ENCODE data around the gene OLFML2B.
A peak's percentile ranks its signal among the peaks of the same experiment; 100 is the strongest.
"Not testable (repeated sequence)": the region's sequence is repeated elsewhere in the genome, so short reads cannot be mapped to it uniquely, and the experiment has no call there.

The OLFML2B gene

GRCh38 chr1:162056579-162056978 is 32.9 kb upstream of the OLFML2B start:
- no peak for TF ChIP-seq EZH2phosphoT487 (IDR thresholded peaks at IDR 0.05; ENCODE audit: low read depth)
- no peak for TF ChIP-seq CTCF (IDR thresholded peaks at IDR 0.05; ENCODE audit: low read depth, low read length)
- no peak overlapping the region for H3K27ac ChIP-seq (ENCODE audit: low read length)
- H4K20me1 ChIP-seq (ENCODE audit: insufficient read depth, low read length) = no peaks in the 10 kb centered on the region
- H3K4me1 ChIP-seq (ENCODE audit: low read length) = no peaks in the 10 kb centered on the region
- 0 out of 2 replicates have a peak overlapping the region, but pooled peaks have one; percentile 64 for H2AFZ ChIP-seq (ENCODE audit: low read depth, low read length)
- H3K9ac ChIP-seq (ENCODE audit: low read length) = no peak overlapping the region
- H3K4me2 ChIP-seq (ENCODE audit: low read length) = no peak overlapping the region; the same call in 1 of the 2 replicates
- peaks cover 20% of the 10 kb centered on the region for H3K27me3 ChIP-seq (ENCODE audit: low read depth, low read length)
- no peak overlapping the region for H3K4me3 ChIP-seq (ENCODE audit: low read length)
- H3K79me2 ChIP-seq (ENCODE audit: low read length) = no peaks in the 10 kb centered on the region
- H3K36me3 ChIP-seq (replicated peaks; ENCODE audit: low read depth, low read length) = no peaks in the 10 kb centered on the region
- H3K9me3 ChIP-seq (ENCODE audit: insufficient read depth, low read length) = no peaks in the 10 kb centered on the region

GRCh38 chr1:162056043-162056442 is 32.4 kb upstream of the OLFML2B start:
- Histone ChIP-seq H3K27ac (ENCODE audit: low read length) (no peak overlapping the region), H4K20me1 (ENCODE audit: insufficient read depth, low read length) (no peaks in the 10 kb centered on the region), H3K4me3 (ENCODE audit: low read length) (no peak overlapping the region), H2AFZ (ENCODE audit: low read depth, low read length) (peak overlapping the region; percentile 64; the same call in 1 of the 2 replicates), H3K36me3 (replicated peaks; ENCODE audit: low read depth, low read length) (no peaks in the 10 kb centered on the region), H3K4me1 (ENCODE audit: low read length) (no peaks in the 10 kb centered on the region), H3K4me2 (ENCODE audit: low read length) (peak overlapping the region; percentile 59), H3K9ac (ENCODE audit: low read length) (no peak overlapping the region), H3K79me2 (ENCODE audit: low read length) (no peaks in the 10 kb centered on the region), H3K27me3 (ENCODE audit: low read depth, low read length) (peaks cover 24% of the 10 kb centered on the region), H3K9me3 (ENCODE audit: insufficient read depth, low read length) (no peaks in the 10 kb centered on the region)
- TF ChIP-seq EZH2phosphoT487 (IDR thresholded peaks at IDR 0.05; ENCODE audit: low read depth) = no peak
- TF ChIP-seq CTCF (IDR thresholded peaks at IDR 0.05; ENCODE audit: low read depth, low read length) = peak; percentile 97

- H3K9ac ChIP-seq (ENCODE audit: low read length) = no peak overlapping the region
- no peaks in the 10 kb centered on the region for H3K9me3 ChIP-seq (ENCODE audit: insufficient read depth, low read length)
- H3K4me3 ChIP-seq (ENCODE audit: low read length) = no peak overlapping the region
- TF ChIP-seq EZH2phosphoT487 (IDR thresholded peaks at IDR 0.05; ENCODE audit: low read depth) (no peak), CTCF (IDR thresholded peaks at IDR 0.05; ENCODE audit: low read depth, low read length) (no peak)
- peaks cover 24% of the 10 kb centered on the region for H3K27me3 ChIP-seq (ENCODE audit: low read depth, low read length)
- no peak overlapping the region for H3K27ac ChIP-seq (ENCODE audit: low read length)
- H3K79me2 ChIP-seq (ENCODE audit: low read length) = no peaks in the 10 kb centered on the region
- no peaks in the 10 kb centered on the region for H3K4me1 ChIP-seq (ENCODE audit: low read length)
- no peak overlapping the region for H2AFZ ChIP-seq (ENCODE audit: low read depth, low read length)
- H3K36me3 ChIP-seq (replicated peaks; ENCODE audit: low read depth, low read length) = no peaks in the 10 kb centered on the region
- H4K20me1 ChIP-seq (ENCODE audit: insufficient read depth, low read length) = no peaks in the 10 kb centered on the region
- no peak overlapping the region for H3K4me2 ChIP-seq (ENCODE audit: low read length)
Measured at GRCh38 chr1:162055062-162055461, 31.4 kb upstream of the OLFML2B start.

- H3K36me3 ChIP-seq (replicated peaks; ENCODE audit: low read depth, low read length); H3K79me2 ChIP-seq (ENCODE audit: low read length): not testable (repeated sequence)
Measured at GRCh38 chr1:162053949-162054348, 30.3 kb upstream of the OLFML2B start.

GRCh38 chr1:162046921-162047320 is 23.3 kb upstream of the OLFML2B start:
- Histone ChIP-seq H3K4me1 (ENCODE audit: low read length) (peaks cover 7% of the 10 kb centered on the region), H4K20me1 (ENCODE audit: insufficient read depth, low read length) (no peaks in the 10 kb centered on the region), H3K27ac (ENCODE audit: low read length) (no peak overlapping the region), H3K27me3 (ENCODE audit: low read depth, low read length) (peaks cover 20% of the 10 kb centered on the region), H3K9me3 (ENCODE audit: insufficient read depth, low read length) (no peaks in the 10 kb centered on the region), H3K9ac (ENCODE audit: low read length) (no peak overlapping the region), H3K79me2 (ENCODE audit: low read length) (no peaks in the 10 kb centered on the region), H3K36me3 (replicated peaks; ENCODE audit: low read depth, low read length) (no peaks in the 10 kb centered on the region), H2AFZ (ENCODE audit: low read depth, low read length) (no peak overlapping the region), H3K4me2 (ENCODE audit: low read length) (no peak overlapping the region), H3K4me3 (ENCODE audit: low read length) (no peak overlapping the region)
- no peak for TF ChIP-seq EZH2phosphoT487 (IDR thresholded peaks at IDR 0.05; ENCODE audit: low read depth)
- TF ChIP-seq CTCF (IDR thresholded peaks at IDR 0.05; ENCODE audit: low read depth, low read length) = no peak

More at GRCh38 chr1:162053949-162054348, 30.3 kb upstream of the OLFML2B start:
- H2AFZ ChIP-seq (ENCODE audit: low read depth, low read length); H3K4me1 ChIP-seq (ENCODE audit: low read length); H4K20me1 ChIP-seq (ENCODE audit: insufficient read depth, low read length); H3K9me3 ChIP-seq (ENCODE audit: insufficient read depth, low read length); H3K4me3 ChIP-seq (ENCODE audit: low read length); H3K27ac ChIP-seq (ENCODE audit: low read length); H3K4me2 ChIP-seq (ENCODE audit: low read length); H3K9ac ChIP-seq (ENCODE audit: low read length): not testable (repeated sequence)
- H3K27me3 ChIP-seq (ENCODE audit: low read depth, low read length) = peaks cover 27% of the 10 kb centered on the region

Measured in OCI-LY3 (cell line).